Activated T-helper 17 cell treated with anti-CD3 and anti-CD28 coated beads, Interleukin-2, amount 50 U/mL, for 72 hours (primary cell): ENCODE results near the gene BLM. TPM values are rescaled to one million over a fixed set of nuclear protein-coding genes. Genes with fewer than 3 reads are reported as not detected.
"Not testable (repeated sequence)": the region's sequence is repeated elsewhere in the genome, so short reads cannot be mapped to it uniquely, and the experiment has no call there.

Experiments
- ATAC-seq: fragments of 150-1000 bp; cut with Tn5 transposase; replicated peaks from 2 replicates; pipeline ENCODE4 v1.10.0; 2021; ENCODE audit warnings: mild to moderate bottlenecking, moderate library complexity
- H3K27ac Mint-ChIP-seq: one replicate; pipeline ENCODE4 v1.8.0; 2022; ENCODE audit warnings: mixed read lengths
- H3K27me3 Mint-ChIP-seq: one replicate; pipeline ENCODE4 v1.8.0; 2022; ENCODE audit warnings: mixed read lengths
- H3K36me3 Mint-ChIP-seq: one replicate; pipeline ENCODE4 v1.8.0; 2022; ENCODE audit warnings: low read depth, mild to moderate bottlenecking, mixed read lengths
- H3K4me1 Mint-ChIP-seq: one replicate; pipeline ENCODE4 v1.8.0; 2022; ENCODE audit warnings: mixed read lengths
- H3K4me3 Mint-ChIP-seq: one replicate; pipeline ENCODE4 v1.8.0; 2022; ENCODE audit warnings: mild to moderate bottlenecking, mixed read lengths
- H3K9me3 Mint-ChIP-seq: one replicate; pipeline ENCODE4 v1.8.0; 2022; ENCODE audit warnings: mixed read lengths
- total RNA-seq, 2 donors: library from RNA; stranded (reverse); gene quantifications; one replicate each; pipeline ENCODE4 v1.2.3, GENCODE V29; 2022

The BLM gene
- total RNA-seq, 2 donors from 2014 or later, result 68.2 to 81.4 TPM

DNA sequence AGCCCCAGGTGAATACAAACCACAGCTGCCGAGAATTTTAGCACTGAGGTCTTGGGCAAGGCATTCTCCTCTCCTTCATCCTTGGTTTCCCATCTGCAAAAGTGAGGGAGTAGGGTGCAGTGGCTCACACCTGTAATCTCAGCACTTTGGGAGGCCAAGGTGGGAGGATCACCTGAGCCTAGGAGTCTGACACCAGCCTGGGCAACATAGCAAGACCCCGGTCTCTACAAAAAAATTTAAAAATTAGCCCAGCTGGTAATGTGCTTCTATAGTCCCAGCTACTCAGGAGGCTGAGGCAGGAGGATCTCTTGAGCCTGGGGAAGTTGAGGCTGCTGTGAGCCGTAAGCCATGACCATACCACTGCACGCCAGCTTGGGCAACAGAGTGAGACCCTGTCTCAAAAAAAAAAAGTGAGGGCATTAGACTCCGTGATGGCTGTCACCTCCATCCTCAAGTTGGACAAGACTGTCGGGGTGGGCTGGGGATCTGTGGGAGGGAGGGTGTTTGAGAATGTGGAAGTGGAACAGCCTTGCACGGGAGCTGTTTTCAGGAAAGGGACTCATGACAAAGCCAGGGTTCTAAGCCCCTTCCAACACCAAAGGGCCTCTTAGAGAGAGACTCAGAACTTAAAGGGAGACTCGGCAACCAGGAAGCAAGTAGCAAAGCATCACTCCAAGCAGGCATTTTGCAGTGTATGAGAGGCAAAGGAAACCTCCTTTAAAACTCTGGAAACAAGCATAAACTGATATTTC lies 105.2 kb downstream of the BLM start:
- no peak overlapping the region for H3K4me3 Mint-ChIP-seq
- H3K4me1 Mint-ChIP-seq, result peaks cover 26% of the 10 kb centered on the region
- no peaks in the 10 kb centered on the region for H3K27me3 Mint-ChIP-seq
- ATAC-seq, result no peak
- H3K27ac Mint-ChIP-seq, result peak overlapping the region; percentile 52
- H3K9me3 Mint-ChIP-seq, result no peaks in the 10 kb centered on the region
- H3K36me3 Mint-ChIP-seq, result no peaks in the 10 kb centered on the region

DNA sequence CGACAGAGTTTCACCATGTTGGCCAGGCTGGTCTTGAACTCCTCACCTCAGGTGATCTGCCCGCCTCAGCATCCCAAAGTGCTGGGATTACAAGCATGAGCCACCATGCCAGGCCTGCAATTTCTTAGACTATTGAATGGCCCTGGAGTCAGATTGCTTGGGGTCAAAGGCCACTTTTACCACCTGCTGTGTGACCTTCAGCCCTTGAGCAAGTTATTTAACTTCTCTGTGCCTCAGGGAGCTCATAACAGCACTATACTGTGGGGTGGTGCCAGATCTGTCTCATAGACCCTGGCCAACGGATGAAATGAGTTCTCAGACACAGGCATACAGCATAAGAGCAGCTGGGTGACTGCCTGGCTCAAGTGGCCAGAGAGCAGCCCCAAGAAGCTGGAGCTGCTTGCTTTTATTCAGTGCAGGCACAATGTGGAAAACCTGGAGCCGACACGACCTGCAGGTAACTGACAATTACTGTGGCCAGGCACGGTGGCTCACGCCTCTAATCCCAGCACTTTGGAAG lies 106.4 kb downstream of the BLM start:
- H3K9me3 Mint-ChIP-seq, result no peaks in the 10 kb centered on the region
- peaks cover 18% of the 10 kb centered on the region for H3K4me1 Mint-ChIP-seq
- no peak overlapping the region for H3K27ac Mint-ChIP-seq
- ATAC-seq, result no peak
- no peaks in the 10 kb centered on the region for H3K27me3 Mint-ChIP-seq
- H3K36me3 Mint-ChIP-seq, result no peaks in the 10 kb centered on the region
- no peak overlapping the region for H3K4me3 Mint-ChIP-seq

DNA sequence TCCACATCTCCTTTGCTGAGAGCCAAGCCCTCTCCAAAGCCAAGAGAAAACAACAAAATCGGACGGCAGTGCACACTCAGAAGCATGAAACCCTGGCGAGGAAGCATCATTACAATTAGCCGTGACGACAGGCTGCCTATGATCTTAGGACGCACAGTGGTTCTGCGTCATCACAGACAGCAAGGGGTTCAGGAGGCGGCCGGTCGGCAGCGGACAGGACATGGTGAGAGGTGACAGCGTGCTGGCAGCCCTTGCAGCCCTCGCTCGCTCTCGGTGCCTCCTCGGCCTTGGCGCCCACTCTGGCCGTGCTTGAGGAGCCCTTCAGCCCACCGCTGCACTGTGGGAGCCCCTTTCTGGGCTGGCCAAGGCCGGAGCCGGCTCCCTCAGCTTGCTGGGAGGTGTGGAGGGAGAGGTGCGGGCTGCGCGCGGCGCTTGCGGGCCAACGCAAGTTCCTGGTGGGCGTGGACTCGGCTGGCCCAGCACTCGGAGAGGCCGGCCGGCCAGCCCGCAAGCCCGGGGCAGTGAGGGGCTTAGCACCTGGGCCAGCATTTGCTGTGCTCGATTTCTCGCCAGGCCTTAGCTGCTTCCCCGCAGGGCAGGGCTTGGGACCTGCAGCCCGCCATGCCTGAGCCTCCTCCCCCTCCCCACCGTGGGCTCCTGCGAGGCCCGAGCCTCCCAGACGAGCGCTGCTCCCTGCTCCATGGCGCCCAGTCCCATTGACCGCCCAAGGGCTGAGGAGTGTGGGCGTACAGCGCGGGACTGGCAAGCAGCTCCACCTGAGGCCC lies 108.2 kb downstream of the BLM start:
- H3K9me3 Mint-ChIP-seq, H3K4me3 Mint-ChIP-seq, ATAC-seq, H3K27me3 Mint-ChIP-seq: not testable (repeated sequence)
- peak overlapping the region; percentile 73 for H3K27ac Mint-ChIP-seq
- peaks cover 22% of the 10 kb centered on the region for H3K4me1 Mint-ChIP-seq
- peaks cover 12% of the 10 kb centered on the region for H3K36me3 Mint-ChIP-seq

DNA sequence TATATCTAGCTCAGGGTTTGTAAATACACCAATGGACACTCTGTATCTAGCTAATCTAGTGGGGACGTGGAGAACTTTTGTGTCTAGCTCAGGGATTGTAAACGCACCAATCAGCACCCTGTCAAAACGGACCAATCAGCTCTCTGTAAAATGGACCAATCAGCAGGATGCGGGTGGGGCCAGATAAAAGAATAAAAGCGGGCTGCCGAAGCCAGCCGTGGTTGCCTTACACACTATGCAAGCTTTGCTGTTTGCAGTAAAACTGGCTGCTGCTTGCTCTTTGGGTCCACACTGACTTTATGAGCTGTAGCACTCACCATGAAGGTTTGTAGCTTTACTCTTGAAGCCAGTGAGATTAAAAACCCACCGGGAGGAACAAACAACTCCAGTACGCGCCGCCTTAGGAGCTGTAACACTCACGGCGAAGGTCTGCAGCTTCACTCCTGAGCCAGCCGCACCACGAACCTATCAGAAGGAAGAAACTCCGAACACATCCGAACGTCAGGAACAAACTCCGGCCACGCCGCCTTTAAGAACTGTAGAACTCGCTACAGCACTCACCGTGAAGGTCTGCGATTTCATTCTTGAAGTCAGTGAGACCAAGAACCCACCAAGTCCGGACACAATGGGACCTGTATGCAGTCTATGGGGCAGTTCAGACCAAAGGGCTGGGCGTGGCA lies 109.2 kb downstream of the BLM start:
- not testable (repeated sequence) for ATAC-seq, H3K9me3 Mint-ChIP-seq, H3K27me3 Mint-ChIP-seq
- peak overlapping the region; percentile 62 for H3K27ac Mint-ChIP-seq
- H3K4me1 Mint-ChIP-seq, result peaks cover 28% of the 10 kb centered on the region
- peak overlapping the region; percentile 48 for H3K4me3 Mint-ChIP-seq
- peaks cover 15% of the 10 kb centered on the region for H3K36me3 Mint-ChIP-seq

DNA sequence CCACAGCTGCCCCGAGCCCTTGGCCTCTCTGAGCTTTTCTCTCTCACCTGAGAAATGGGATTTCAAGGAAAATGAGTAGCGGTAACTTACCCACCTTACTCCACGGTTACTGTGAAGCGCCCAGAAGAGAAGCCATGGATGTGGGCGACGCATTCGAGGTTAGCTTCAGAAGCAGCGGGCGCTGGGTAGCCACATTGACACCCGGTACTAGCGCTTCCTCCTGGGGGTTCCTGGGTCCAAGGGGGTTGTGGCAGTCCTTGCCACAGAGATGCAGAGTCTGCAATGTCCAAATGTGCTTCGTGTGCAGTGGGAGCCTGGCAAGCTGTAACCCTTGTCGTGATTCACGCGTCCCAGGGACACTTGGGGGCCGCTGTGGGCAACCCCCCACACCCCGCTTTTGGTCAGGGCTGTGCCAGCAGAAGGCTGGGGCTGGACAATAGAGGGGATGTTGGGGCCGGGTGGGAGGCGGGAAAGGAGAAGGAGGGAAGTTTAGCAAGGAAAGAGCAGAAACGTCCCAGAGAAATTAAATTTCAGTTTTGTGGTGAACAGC lies 109.8 kb downstream of the BLM start:
- peaks cover 28% of the 10 kb centered on the region for H3K4me1 Mint-ChIP-seq
- ATAC-seq, result no peak

DNA sequence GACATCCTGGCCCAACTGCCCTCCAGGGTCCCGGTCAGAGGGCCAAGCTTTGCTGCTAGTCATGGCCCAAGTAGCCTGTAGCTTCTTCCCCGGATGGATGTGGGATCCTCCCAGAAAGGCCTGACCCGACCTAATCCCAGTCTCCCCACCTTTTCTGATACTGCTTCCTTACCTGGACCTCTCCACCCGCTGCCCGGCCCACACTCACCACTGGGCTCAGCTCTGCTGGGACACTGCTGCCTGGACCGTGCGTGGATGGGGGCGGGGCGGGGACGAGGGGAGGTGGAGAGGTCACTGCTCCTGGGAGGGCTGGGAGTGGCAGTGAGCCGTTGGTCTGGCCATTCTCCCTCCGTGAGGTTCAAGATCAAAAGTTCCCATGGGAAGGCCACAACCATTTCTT lies 111.0 kb downstream of the BLM start:
- Mint-ChIP-seq H3K27me3 (no peaks in the 10 kb centered on the region), H3K27ac (peak overlapping the region; percentile 48), H3K4me1 (peaks cover 24% of the 10 kb centered on the region), H3K36me3 (peaks cover 15% of the 10 kb centered on the region), H3K9me3 (no peaks in the 10 kb centered on the region), H3K4me3 (peak overlapping the region; percentile 48)
- ATAC-seq, result no peak

More for the DNA sequence above, 109.8 kb downstream of the BLM start:
- Mint-ChIP-seq H3K27me3 (no peaks in the 10 kb centered on the region), H3K36me3 (peaks cover 15% of the 10 kb centered on the region), H3K4me3 (peak overlapping the region; percentile 48), H3K9me3 (no peaks in the 10 kb centered on the region), H3K27ac (no peak overlapping the region)

DNA sequence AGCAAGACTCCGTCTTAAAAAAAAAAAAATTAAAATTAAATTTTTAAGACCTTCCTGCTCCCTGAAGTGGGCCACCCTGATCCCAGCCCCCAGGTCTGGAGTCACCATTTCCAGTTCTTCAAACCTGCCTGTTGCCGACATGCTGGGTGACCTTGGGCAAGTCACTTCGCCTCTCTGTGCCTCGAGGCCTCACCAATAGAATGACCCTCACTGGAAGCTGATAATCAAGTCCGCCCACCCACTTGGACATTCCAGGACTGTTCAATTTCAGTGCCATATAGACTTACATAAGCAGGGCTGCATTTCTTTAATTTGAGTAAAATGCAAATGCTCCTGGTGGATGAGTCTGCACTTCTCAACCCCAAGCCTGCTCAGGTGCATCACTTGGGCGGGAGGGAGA lies 112.0 kb downstream of the BLM start:
- H3K4me1 Mint-ChIP-seq, result peaks cover 28% of the 10 kb centered on the region
- H3K9me3 Mint-ChIP-seq, result no peaks in the 10 kb centered on the region
- H3K27me3 Mint-ChIP-seq, result no peaks in the 10 kb centered on the region

DNA sequence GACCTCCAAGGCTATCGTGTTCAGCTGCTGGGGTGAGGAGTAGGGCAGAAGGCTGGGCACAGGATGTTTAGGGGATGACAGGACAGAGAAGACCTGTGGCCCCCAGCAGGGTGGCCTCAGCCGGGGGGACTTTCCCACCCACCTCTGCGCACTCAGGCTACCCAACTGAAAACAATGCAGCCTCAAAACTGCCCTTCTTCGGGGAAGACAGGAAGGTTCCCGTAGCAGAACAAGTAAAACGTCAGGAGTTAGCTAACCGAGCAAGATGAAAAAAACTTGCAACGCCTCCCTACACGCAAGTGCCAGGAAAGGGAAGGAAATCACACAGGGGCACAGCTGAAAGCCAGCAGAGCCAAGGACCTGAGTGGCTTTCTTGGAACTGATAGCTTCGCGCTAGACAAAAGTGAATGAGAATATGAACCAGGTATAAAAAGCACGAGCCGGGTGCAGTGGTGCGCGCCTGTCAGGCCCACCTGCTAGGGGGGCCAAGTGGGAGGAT lies 112.8 kb downstream of the BLM start:
- Mint-ChIP-seq H3K36me3 (peaks cover 15% of the 10 kb centered on the region), H3K4me1 (peaks cover 28% of the 10 kb centered on the region), H3K27ac (peak overlapping the region; percentile 100), H3K4me3 (peak overlapping the region; percentile 93), H3K27me3 (no peaks in the 10 kb centered on the region), H3K9me3 (no peaks in the 10 kb centered on the region)
- ATAC-seq, result peak; percentile 87

More for the DNA sequence above, 112.0 kb downstream of the BLM start:
- peak overlapping the region; percentile 93 for H3K4me3 Mint-ChIP-seq
- peaks cover 15% of the 10 kb centered on the region for H3K36me3 Mint-ChIP-seq
- peak overlapping the region; percentile 100 for H3K27ac Mint-ChIP-seq
- ATAC-seq, result no peak

DNA sequence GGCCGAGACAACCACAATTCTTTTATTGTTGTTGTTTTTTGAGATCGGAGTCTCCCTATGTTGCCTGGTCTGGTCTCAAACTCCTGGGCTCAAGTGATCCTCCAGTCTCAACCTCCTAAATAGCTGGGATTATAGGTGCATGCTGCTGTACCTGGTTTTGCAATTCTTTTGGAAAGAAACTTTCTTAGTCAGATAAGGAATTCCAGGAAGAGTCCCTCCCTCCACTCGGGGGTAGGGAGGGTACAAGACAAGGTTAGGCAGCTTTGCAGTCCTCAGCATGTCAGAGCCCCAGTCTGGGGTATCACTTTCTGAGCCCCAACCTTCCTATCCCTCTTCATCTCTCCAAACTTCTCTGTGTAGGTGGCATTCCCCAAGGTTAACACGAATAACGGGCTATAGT lies 117.5 kb downstream of the BLM start:
- peaks cover 46% of the 10 kb centered on the region for H3K4me1 Mint-ChIP-seq
- H3K9me3 Mint-ChIP-seq, result no peaks in the 10 kb centered on the region
- peaks cover 38% of the 10 kb centered on the region for H3K36me3 Mint-ChIP-seq
- peak overlapping the region; percentile 25 for H3K27ac Mint-ChIP-seq
- H3K4me3 Mint-ChIP-seq, result peak overlapping the region; percentile 83
- no peak for ATAC-seq
- no peaks in the 10 kb centered on the region for H3K27me3 Mint-ChIP-seq

DNA sequence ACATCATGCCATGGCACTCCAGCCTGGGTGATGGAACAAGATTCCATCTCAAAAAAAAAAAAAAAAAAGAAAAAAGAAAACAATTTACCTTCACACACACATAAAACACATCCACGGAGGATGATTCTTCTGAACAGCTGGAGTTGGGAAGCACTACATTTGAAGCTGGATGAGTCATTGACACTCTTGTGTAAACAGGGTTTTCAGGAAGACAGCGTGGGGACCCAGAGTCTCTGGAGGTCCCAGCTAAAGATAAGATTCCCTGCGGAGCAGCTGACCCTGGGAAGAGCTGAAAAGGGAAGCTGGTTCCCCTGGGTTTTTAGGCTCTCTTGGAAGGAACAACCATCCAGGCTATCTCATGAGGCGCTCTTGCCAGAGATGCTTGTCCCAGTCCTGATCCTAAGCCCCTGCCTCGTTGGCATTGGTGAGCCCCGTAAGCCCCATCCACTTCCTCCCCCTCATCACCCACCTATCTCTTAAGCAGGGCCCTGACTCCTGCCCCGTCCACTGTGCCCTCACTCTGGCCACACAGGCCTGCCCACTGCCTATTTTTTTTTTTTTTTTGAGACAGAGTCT lies 119.2 kb downstream of the BLM start:
- Mint-ChIP-seq H3K27me3 (no peaks in the 10 kb centered on the region), H3K27ac (peak overlapping the region; percentile 99), H3K4me3 (peak overlapping the region; percentile 83), H3K36me3 (peaks cover 37% of the 10 kb centered on the region), H3K4me1 (peaks cover 33% of the 10 kb centered on the region), H3K9me3 (no peaks in the 10 kb centered on the region)
- ATAC-seq, result no peak

DNA sequence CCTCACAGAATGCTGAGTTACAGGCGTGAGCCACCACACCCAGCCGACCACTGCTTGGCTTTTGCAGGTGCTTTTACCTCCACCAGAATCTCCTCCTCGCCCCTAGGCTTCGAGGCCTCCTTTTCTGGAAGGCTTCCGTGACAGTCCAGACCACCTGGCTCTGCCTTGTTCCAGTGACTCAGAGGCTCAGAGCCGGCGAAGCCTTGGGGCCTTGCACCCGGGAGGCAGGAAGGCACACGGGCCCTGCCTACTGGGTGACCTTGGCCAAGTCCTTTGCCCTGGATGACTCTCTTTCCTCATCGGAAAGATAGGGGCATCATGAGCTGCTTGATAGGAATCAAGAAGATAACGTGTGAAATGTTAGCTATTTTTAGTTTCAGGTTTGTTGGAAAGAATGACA lies 119.9 kb downstream of the BLM start:
- H3K9me3 Mint-ChIP-seq, result no peaks in the 10 kb centered on the region
- H3K36me3 Mint-ChIP-seq, result peaks cover 44% of the 10 kb centered on the region
- H3K27ac Mint-ChIP-seq, result peak overlapping the region; percentile 99
- H3K4me1 Mint-ChIP-seq, result peaks cover 38% of the 10 kb centered on the region
- no peaks in the 10 kb centered on the region for H3K27me3 Mint-ChIP-seq
- ATAC-seq, result peak; percentile 48
- H3K4me3 Mint-ChIP-seq, result peak overlapping the region; percentile 83

DNA sequence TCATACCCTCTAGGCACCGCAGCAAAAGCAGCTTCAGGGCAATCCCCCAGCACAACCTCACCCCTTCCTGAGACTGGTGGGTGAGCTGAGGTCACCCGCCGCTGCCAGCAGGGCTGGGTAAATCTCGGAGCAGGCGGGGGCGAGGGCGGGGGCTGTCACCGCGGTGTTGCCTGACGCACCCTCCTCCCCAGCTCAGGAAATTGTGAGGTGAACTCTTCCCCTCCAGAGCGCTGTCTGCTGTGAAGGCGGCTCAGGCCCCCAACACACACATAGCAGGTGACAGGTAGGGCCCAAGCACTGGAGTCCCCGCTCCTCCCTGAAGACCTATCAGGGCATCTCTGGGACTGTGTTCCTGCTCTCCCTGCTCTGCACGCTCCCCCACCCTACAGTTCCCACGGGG lies 121.0 kb downstream of the BLM start:
- ATAC-seq, result peak; percentile 83
- Mint-ChIP-seq H3K27ac (peak overlapping the region; percentile 99), H3K27me3 (no peaks in the 10 kb centered on the region), H3K9me3 (no peaks in the 10 kb centered on the region), H3K4me3 (peak overlapping the region; percentile 83), H3K4me1 (peaks cover 43% of the 10 kb centered on the region), H3K36me3 (peaks cover 54% of the 10 kb centered on the region)

DNA sequence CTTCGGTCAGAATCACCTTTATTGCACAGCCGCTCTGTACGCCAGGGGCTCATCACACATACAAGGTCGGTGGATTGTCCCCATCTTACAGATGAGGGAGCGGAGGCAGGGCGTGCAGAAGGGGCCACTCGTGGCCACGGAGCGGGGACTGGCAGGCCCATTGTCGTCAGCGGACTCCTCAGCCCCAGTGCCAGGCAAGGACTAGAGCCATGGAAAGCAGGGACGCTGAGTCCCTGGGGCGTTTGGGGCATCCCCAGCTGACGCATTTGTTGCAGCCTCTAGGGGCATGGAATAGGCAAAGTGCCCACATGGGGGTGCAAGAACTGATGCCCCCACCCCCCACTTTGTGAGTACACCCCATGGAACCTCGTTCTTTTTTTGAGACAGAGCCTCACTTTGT lies 121.4 kb downstream of the BLM start:
- peak overlapping the region; percentile 99 for H3K27ac Mint-ChIP-seq
- H3K9me3 Mint-ChIP-seq, result no peaks in the 10 kb centered on the region
- no peaks in the 10 kb centered on the region for H3K27me3 Mint-ChIP-seq
- H3K4me3 Mint-ChIP-seq, result peak overlapping the region; percentile 83
- H3K4me1 Mint-ChIP-seq, result peaks cover 43% of the 10 kb centered on the region
- ATAC-seq, result peak; percentile 43
- peaks cover 58% of the 10 kb centered on the region for H3K36me3 Mint-ChIP-seq
